Measurements from ENCODE around the gene DIO1.

DIO1 gene

GRCh38 chr1:53895421-53895820 is 1.4 kb downstream of the DIO1 start:
- DNase-seq, result no peak

- no peak for DNase-seq
Observed at GRCh38 chr1:53896635-53897229, 2.7 kb downstream of the DIO1 start.

GRCh38 chr1:53899206-53899628 is 5.2 kb downstream of the DIO1 start:
- no peak for DNase-seq

GRCh38 chr1:53899708-53900107 is 5.7 kb downstream of the DIO1 start:
- no peak for DNase-seq

- DNase-seq, result no peak
Observed at GRCh38 chr1:53902235-53903138, 8.5 kb downstream of the DIO1 start.

GRCh38 chr1:53905509-53905908 is 11.5 kb downstream of the DIO1 start:
- DNase-seq, result no peak

GRCh38 chr1:53906121-53906520 is 12.1 kb downstream of the DIO1 start:
- no peak for DNase-seq

GRCh38 chr1:53909946-53910345 is 16.0 kb downstream of the DIO1 start:
- no peak for DNase-seq

- no peak for DNase-seq
Observed at GRCh38 chr1:53911442-53911841, 17.5 kb downstream of the DIO1 start.

GRCh38 chr1:53913352-53914033 is 19.5 kb downstream of the DIO1 start:
- no peak for DNase-seq

- DNase-seq, result no peak
Observed at GRCh38 chr1:53918343-53918742, 24.4 kb downstream of the DIO1 start.

GRCh38 chr1:53919675-53920066 is 25.7 kb downstream of the DIO1 start:
- no peak for DNase-seq

- no peak for DNase-seq
Observed at GRCh38 chr1:53927376-53927881, 33.4 kb downstream of the DIO1 start.

- DNase-seq, result no peak
Observed at GRCh38 chr1:53929246-53929960, 35.4 kb downstream of the DIO1 start.

- DNase-seq, result no peak
Observed at GRCh38 chr1:53930932-53931331, 36.9 kb downstream of the DIO1 start.

GRCh38 chr1:53931523-53931922 is 37.5 kb downstream of the DIO1 start:
- no peak for DNase-seq

- no peak for DNase-seq
Observed at GRCh38 chr1:53934170-53934765, 40.3 kb downstream of the DIO1 start.

GRCh38 chr1:53936430-53936829 is 42.4 kb downstream of the DIO1 start:
- DNase-seq, result no peak

GRCh38 chr1:53938136-53938830 is 44.3 kb downstream of the DIO1 start:
- no peak for DNase-seq

- DNase-seq, result no peak
Observed at GRCh38 chr1:53942127-53942957, 48.4 kb downstream of the DIO1 start.

GRCh38 chr1:53943090-53943489 is 49.1 kb downstream of the DIO1 start:
- DNase-seq, result no peak

Data from CD4-positive, alpha-beta T cell treated with Interleukin-10 for 1 hour (primary cell).